Stimulated activated CD8-positive, alpha-beta memory T cell treated with anti-CD3 and anti-CD28 coated beads, Interleukin-7, amount 100 ng/mL, for 1 hour (primary cell): ENCODE data around the gene LRRC75A.
"Not testable (repeated sequence)": the region's sequence is repeated elsewhere in the genome, so short reads cannot be mapped to it uniquely, and the experiment has no call there.

ENCODE experiments used
- DNase-seq, 2 donors: peaks; one replicate each; pipeline ENCODE4 v3.0.0-alpha.2; 2020; ENCODE audit warnings: low read depth in 2 of 2

LRRC75A gene

DNA sequence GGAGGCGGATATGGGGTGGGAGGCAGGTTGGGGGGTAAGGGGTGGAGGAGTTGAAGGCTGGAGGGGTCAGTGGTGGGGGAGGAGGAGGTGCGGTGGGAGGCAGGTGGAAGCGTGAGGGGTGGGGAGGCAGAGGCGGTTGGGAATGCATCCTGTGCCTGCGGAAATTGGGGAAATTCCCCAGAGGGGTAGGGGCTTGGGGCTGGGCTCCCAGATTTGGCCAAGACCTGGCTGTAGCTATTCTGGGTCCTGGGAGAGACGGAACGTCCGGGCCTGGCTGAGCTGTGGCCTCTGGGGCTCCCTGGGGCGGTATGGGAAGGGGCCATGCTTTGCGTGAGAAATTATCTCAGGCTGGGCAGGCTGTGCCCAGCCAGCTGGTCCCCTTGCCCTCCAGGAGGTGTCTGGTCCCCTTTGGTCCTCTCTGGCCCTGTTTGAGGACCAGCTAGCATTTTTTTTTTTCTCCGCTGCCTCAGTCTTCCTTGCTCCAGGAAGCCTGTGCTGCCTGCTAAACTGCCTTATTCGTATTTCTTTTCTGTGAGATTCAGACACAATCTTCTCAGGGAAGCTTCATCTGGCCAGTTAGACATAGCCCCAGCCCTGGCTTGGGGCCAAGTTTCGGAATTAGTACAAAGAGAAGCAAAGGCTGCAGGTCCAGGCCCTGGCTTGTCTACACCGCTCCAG, 83.9 kb downstream of the LRRC75A start:
- no peak for DNase-seq

GRCh38 chr17:16406742-16407674, 85.0 kb downstream of the LRRC75A start:
- DNase-seq, result no peak

DNA sequence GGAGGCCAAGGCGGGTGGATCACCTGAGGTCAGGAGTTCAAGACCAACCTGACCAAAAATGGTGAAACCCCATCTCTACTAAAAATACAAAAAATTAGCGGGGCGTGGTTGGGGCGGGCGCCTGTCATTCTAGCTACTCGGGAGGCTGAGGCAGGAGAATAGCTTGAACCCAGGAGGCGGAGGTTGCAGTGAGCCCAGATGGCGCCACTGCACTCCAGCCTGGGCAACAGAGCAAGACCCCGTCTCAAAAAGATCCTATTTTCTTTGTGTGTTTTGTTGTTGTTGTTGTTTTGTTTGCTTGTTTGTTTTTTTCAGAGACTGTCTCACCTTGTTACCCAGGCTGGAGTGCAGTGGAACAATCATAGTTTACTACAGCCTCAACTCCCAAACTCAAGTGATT, 88.1 kb downstream of the LRRC75A start:
- DNase-seq, result not testable (repeated sequence)

GRCh38 chr17:16398270-16399267, 93.4 kb downstream of the LRRC75A start:
- no peak for DNase-seq

- DNase-seq, result not testable (repeated sequence)
Observed at GRCh38 chr17:16396693-16397092, 95.3 kb downstream of the LRRC75A start.

DNA sequence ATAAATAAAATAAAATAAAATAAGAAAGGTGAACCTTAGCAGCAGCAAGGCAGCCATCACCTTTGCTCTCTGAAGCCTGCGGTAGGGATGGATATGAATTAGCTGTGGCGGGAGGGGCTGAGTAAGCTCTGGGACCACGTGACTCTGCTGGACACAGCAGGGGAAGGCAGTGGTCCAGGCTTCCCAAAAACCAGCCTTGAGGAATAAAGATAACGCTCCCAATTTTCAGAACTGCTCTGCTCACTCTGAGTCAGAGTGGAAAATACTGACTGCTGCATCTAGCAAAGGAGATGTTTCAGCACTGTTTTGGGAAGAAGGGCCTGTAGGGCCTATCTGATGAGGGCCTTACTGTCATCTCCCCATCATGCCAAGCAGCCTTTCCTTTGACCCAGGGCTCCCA, 96.1 kb downstream of the LRRC75A start:
- not testable (repeated sequence) for DNase-seq

DNA sequence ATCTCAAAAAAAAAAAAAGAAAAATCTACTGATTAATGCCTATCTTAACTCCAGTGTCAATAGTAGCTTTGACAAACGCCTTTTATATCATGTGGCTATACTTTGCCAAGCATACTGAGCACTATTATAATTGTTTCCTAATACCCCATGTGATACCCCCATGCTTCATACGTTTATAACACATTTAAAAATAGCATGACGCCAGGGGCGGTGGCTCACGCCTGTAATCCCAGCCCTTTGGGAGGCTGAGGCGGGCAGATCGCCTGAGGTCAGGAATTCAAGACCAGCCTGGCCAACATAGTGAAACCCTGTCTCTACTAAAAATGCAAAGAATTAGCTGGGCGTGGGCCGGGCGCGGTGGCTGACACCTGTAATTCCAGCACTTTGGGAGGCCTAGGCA, 99.5 kb downstream of the LRRC75A start:
- not testable (repeated sequence) for DNase-seq
